Measurements from ENCODE around the gene ABHD2.

The ABHD2 gene

DNA sequence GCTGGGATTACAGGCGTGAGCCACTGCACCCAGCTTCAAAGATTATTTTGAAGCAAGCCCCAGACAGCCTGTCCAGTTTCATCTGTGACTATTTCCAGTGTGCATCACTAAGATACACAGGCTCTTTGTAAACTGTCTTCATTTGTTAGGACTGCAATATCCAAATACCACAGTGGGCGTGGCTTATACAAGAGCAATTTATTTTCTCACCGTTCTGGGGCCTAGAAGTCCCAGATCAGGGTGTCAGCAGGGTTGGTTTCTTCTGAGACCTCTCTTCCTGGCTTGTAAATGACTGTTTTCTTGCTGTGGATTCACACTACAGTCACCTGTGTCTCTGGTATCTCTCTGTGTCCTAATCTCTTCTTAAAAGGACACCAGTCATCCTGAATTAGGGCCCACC is 73.4 kb downstream of the ABHD2 start:
- no peak for DNase-seq

DNA sequence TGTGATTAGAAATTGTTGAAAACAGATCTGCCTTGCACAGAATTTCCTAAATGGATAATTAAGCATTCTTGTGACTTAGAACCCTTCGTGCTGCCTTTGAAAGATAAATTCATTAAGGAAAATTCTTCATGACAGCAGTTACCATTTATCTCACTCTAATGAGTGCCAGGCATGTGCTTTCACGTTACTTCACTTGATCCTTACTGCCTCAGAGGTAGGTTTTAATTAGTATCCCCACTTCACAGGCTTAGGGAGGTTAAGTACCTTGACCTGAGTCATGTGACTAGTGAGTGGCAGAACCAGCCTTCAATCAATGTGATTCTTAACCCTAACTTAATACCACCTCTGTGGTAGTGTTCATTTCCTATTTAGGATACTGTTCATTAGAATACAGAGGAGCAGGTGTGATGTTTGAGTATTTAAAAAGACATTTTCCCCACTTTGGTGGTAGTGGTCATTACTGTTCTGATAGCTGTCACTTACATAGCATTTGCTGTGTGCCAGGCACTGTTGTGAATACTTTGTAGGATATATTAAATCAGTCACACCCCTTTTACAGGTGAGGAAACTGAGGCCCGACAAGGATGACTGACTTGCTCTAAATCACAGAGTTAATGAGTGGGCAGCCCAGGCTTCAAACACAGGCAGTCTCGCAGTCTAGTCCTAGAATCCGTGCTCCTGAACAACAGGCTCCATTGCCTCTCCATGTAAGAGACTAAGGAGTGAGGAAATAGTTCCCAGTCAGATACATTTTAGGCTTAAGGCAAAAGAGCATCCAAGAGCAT is 75.2 kb downstream of the ABHD2 start:
- no peak for DNase-seq

DNA sequence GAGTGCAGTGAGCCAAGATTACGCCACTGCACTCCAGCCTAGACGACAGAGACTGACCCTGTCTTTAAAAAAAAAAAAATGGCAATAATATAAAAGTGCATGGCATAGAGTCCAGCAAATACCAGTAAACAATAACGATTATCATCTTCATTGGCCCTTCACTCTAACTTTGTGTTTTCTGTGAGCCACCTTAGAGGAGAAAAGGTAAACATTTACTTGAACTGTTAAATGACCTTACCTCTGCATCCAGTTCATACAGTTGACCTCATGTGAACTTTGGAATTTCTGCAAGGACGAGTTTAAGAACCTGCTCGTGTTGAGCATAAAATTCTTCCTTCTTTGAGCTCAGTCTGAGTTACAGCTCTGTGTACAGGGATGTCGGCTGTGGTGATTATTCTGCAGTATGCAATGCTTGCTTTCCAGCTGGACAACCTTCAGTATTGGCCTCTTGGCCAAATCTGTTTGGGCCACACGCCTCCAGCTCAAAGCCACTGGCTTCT is 76.5 kb downstream of the ABHD2 start:
- no peak for DNase-seq

DNA sequence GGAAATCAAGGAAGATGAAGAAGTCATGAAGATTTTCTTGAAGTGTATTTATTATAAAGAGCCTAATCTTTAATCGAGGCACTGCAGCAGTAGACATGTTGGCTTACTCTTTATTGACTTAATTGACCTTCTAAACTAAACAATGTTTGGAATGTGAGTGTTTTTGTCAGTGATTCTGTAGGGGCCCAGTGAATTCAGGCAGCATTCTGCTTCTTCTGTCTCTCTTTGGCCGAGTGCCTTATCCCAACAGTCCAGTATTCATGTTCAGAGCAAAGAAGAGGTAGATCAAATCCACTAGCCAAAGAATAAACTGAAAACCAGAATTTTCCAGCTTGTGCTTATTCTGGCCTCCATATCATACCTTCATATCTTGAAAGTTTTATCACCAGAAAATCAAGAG is 77.4 kb downstream of the ABHD2 start:
- DNase-seq = no peak

DNA sequence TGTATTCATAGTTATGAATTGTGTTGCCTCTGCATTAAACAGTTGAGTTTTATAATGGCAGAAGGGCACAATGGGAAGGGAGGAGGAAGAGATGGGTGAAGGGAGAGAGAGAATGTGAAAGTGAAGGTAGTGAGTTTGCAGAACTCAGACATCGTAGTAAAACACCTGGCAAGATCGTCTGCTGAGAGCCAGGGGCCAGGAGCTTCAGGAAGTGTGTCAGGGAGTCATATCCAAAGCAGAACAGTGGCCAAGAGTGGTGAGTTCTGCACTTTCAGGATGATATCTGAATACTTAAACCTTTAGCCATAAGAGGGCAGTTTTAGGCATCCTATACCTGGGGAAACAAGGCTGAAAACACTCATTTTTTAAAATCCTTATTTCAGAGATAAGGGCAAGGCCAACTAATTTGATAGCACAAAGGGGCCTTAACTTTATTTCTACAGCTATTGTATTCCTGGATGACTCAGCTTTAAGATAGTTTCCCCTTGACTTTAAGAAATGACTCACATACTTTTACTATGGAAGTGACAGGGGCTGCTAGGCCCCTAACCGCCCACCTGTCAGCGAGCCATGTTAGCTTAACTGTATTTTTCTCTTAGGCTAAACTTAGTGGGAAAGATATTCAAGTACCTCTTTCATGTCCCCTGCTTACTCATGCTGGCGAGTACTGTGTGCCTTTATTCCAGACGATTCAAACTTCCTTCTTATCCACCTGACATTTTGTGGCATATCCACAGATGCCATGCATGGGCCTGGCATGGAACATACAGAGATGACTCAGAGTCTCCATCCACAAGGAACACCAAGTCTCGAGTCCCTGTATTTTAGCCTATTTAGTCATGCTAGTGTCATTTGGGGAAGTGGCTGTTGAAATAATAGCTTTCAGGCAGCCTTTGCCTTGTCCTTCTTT is 79.3 kb downstream of the ABHD2 start:
- DNase-seq = no peak

DNA sequence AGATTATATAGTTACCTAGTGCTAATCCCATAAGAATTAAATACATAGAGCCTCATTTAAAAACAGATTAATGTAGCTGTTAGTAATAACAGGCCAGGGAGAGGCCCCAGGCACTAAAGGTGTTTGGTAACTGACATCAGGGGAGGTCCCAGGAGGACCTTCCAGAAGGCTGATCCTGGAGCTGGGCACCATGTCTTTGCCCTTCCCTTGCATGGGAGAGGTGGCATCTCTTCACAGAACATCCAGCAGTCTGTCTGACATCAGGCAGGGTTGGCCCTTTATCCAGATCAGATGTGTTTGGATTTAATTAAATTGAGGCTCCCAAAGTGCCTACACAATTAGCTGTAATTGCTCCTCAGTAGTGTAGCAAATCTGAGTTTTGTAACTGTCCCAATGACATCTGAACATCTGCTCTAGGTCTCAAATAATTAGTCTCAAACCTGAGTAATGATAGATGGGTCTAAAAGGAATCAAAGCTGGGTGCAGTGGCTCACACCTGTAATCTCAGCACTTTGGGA is 80.1 kb downstream of the ABHD2 start:
- no peak for DNase-seq

DNA sequence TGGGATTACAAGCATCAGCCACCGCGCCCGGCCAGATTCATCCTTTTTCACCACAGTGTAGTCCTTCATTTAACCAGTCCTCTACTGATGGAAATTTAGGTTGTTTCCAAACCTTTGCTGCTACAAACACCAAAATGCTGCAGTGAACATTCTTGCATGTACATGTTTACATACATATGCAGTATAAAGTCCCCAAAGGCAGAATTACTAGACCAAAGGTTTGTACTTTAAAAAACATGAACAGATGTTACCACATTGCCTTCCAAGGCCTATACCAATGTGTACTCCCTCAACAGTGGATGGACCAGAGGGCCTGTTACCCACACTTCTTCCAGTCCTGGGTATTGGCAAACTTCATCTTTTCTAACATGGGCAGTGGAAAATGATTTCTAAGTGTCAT is 82.1 kb downstream of the ABHD2 start:
- no peak for DNase-seq

DNA sequence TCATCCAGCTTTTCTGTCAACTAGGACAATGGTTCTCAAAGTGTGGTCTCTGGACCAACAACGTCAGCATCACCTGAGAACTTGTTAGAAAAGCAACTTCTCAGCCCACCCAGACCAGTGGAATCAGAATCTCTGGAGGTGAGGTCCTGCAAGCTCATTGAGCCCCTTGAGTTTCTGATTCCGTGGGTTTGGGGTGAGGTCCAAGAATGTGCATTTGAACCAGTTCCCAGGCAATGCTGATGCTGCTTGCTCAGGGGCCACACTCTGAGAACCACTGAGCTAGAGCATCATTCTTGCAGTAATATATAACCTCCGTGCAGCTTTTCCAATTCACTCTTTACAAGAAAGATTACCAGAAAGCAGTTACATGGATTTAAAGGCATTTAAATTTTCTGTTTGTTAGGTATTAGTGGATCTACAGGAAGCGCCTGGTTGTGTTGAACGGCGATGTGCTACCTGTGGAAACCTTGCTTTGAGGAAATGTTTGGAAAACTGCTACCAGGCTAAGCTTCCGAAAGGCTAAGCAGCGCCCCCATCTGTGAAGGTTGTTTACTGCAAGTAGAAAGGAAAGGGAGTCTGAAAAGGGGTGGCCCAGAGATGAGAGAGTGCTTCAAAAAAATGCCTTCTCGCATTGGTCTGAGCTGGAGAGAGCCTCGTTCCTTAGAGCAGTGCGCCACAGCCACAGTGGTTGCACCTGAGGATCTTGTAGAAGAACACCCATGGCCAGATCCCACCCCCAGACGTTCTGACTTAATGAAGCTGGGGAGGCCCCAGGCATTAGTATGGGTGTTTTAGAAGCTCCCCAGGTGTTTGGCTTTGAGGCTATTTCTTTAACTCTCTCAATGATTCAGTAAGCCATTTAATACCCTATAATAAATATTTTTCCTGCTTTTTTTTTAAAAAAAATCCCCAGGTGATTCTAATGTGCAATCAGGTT is 83.1 kb downstream of the ABHD2 start:
- peak in 19 of 56 donors; percentile 10 to 71 (median 22) for DNase-seq

DNA sequence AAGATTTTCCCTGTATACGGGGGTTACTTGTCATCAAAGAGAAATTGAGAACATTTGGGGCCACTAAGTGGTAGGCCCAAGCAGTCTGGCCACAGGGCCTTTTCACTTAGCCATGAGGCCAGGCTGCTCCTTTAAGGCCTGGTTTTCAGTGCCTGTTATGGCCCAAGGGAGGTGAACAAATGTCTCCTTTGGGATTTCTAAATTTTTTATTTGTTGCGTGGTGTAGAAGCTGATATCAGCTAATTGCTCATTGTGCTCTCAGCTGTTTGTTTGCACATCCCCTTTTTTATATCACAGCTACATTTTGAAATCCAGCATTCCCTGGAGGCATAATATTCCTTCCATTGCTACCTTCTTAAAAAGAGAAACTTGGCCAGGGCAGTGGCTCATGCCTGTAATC is 84.7 kb downstream of the ABHD2 start:
- DNase-seq = no peak

DNA sequence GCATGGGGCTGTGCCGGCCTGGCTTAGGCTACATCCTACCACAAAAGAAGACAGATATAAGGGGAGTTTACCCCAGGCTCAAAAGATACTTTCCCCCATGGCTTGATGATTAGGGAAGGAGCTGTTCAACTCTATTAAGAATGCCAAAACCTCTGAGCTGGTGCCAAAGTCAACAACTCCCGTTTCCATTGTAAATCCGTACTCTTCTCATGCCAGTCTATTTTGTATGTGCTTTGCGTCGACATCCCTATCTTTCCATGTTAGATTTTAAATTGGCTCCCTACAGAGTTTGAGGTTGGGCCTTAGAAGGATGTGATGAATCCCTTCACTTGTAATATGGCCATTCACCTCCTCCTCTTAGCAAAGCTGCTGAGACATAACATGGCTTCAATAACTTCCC is 86.2 kb downstream of the ABHD2 start:
- DNase-seq = no peak

DNA sequence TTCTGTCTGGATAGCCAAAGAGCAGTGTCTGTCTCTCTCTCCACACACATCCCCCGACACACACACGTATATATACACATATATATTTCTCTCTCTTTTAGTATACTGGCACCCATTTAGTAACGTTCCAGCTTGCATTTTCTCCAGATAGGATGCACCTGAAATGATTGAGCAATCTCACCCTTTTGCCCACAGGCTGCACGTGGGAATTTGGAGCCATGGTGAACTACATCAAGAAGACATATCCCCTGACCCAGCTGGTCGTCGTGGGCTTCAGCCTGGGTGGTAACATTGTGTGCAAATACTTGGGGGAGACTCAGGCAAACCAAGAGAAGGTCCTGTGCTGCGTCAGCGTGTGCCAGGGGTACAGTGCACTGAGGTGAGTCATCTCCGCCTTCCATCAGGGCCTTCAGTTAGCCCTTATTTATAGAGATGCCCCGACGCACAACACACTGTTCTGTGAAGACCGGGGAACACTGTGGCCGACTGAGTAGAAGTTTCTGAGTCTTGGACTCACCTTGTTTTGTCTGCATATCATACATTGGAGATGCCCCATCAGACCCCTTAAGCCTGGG is 87.4 kb downstream of the ABHD2 start:
- no peak for DNase-seq

DNA sequence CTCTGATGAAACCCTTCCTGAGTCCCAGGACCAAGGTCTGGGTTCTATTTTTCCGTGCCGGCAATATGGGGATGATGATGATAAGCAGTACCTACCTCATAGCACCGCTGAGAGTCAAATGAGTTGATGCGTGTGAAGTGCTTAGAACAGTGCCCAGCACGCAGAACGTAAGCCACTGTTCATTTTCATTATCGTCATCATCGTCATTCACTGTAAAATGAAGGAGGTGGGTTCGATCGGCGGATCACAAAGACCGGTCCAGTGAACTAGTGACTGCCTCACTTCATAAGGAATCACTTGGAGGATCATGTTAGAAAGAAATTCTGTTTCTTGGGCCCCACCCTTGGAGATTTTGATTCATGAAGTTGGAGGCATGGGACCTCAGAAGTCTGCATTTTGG is 88.9 kb downstream of the ABHD2 start:
- DNase-seq = no peak

DNA sequence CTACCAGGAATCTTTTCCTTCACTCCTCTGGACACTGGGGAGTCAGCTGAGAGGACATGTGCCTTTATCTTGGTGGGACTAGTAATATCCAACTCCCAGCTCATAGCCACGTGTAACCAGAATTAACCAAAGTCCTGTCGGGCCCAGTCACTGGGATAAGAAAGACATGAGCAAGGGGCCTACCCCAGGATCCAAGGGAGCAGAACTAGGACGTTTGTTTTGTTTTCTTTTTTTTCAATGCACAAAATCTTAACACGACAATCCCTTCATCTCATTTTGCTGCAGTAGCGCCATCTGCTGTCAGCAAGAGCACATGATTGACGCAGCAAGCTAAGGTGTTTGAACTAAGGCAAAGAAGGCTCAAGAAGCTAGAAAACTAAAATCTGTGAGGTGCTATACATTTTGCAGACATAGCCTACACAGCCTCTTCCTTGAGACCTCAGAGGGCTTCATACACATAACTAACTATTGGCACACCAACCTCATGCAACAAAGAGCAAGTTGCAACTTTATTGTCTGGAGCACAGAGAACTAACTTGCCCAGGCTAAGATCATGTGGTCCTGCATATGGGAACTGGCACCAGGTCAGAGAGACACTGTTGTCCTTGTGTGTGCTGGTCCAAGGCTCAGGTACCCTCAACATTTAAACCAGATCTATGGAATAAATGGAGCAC is 89.5 kb downstream of the ABHD2 start:
- DNase-seq = peak in 33 of 56 donors; percentile 14 to 77 (median 41)

DNA sequence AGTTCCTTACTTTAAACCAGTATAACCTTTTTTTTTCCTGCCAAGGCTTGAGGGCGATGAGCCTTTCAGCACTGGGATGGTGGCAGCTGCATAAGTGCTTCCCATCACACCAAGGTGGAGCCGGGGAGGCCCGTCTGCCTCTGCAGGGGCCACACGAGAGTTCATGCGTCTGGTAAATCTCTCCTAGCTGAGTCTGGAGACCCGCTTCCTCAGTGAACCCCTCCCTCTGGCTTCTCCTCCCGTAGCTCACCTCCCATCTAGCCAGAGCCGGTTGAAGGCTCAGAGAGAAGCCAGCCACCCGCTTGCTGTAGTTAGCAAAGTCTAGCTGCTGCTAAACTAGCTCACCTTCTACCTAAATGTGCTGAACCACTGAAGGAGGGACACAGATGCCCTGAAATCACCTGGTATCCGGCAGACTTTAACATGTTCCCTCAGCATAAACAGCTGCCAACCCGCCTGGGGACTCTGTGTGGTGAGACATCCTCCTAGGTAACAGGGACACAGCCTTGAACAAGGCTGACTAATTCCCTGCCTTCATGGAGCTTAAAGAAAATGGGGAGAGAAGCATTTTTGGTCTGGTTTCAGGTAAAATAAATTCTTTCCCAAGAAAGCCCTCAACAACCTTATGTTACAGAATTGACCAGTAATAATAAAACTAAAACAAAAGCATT is 90.2 kb downstream of the ABHD2 start:
- no peak for DNase-seq

DNA sequence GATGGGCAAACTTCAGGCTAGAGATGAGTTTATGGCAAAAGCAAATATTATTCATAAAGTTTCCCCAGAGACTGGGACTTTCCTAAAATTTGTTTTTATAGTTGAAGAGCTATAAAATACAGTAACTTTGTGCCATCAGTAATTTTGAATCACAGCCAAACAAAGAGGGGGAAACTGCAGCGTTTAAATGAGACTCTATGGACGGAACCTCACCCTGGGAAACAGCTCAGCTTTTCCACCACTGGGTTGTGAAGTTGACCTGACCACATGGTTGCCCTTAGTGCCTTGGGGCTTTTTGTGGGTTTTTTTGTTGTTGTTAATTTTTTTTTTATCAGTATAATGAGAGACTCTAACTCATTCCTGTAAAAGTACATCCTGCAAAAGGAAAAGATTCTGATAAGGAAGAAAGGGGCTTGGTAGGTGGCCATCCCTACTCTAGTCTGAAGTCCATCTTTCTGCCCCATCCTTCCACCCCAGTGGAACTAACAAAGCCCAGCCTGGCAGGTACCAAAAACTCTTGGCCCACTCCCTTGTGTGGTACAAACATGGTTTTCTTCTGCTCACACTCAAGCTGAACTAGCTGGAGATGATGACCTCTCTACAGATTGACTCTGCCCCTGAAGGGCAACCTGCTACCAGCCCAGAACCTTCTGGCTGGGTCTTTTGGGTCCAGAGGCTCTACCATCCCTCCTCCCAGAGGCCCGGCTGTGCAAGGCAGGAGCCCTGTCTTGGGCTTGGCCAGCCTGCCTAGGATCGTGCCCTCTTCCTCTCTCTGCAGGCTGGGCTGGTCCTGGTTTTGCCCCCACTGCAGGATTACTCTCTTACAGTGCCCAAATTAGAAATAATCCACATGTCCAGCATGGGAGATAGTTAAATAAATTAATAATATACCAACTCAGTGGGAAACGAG is 92.0 kb downstream of the ABHD2 start:
- no peak for DNase-seq

DNA sequence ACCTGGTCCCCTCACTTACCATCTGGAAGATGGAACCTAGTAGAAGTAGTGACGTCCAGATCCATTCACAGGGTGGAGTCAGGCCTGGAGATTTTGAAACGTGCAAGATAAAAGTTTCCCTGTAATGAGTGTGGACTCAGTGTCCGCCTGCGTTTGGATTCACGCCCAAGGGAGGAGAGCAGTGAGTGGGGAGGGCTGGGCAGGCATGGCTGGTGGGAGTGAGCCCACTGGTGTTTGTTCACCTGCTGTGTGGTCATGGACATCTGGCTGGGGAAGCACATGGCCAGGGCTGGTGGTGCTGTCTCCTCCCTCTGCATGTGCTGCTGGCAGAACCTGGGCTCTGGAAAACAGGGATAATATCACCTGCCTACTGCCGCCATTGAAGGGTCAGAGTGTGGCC is 96.1 kb downstream of the ABHD2 start:
- DNase-seq = no peak

DNA sequence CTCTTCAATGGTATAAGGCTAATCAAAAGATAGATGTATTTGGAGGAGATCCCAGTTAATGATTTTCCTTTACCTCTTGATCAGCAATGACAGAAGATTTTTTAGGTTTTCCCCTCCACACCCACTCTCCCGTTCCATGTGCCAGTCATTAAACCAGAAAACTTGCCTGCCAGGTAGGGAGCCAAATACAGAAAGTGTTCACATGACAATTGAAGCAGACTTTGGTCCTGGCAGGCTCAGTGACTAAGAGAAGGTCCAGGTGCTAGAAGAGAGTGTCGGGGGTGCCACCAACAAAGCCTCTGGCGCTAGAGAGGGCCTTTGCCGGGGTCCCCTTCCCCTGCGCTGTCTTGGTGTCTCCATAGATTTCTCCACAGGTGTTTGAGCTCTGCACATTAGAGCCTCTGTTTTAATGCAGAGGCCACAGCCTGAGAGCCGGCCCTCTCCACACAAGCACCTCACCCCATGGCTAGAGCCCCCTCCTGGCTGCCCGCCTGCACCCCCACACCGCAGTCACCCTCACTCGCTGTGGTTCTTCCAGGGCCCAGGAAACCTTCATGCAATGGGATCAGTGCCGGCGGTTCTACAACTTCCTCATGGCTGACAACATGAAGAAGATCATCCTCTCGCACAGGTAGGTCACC is 96.8 kb downstream of the ABHD2 start:
- no peak for DNase-seq

DNA sequence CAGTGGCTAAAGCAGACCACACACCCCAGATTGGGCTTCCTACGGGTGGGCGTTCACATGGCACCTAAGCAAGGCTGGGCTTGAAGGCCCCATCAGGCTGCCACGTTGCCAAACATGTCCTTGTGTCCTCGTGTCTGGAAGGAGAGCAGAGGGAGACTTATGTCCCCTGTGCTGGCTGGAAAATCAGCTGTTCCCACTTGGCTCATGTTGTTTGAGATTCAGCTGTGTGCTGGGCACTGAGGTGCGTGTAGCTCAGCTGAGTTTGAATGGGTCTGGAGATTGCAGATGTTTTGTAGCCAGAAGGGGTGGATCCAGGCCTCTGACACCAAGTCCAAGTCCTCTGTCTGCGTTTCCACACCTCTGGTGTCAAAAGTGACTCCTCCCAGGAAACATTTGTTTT is 98.5 kb downstream of the ABHD2 start:
- peak in 3 of 56 donors; percentile 14 to 18 (median 18) for DNase-seq

Data from amygdala (tissue), 56 donors.